Testis (tissue), 3 donors: ENCODE measurements around the gene SPACA9. TPM values are rescaled to one million over a fixed set of nuclear protein-coding genes. Genes with fewer than 3 reads are reported as not detected.

ENCODE experiments used
- DNase-seq: peaks from one replicate; pipeline ENCODE4 v3.0.0-alpha.2; 2019
- H3K27ac ChIP-seq, 2 donors: fragments of 200-600 bp; sonication (generic); one replicate each; pipeline ENCODE4 v1.5.1; 2019
- H3K27me3 ChIP-seq: fragments of 200-600 bp; sonication (generic); one replicate; pipeline ENCODE4 v1.5.1; 2019
- H3K36me3 ChIP-seq: fragments of 200-600 bp; sonication (generic); one replicate; pipeline ENCODE4 v1.5.1; 2017; ENCODE audit warnings: low read depth; ENCODE audit errors: missing control alignments
- H3K4me1 ChIP-seq: fragments of 200-600 bp; sonication (generic); one replicate; pipeline ENCODE4 v1.5.1; 2019
- H3K4me3 ChIP-seq, 2 donors: fragments of 200-600 bp; sonication (generic); one replicate each; pipeline ENCODE4 v1.5.1; 2017 to 2019
- H3K9me3 ChIP-seq: fragments of 200-600 bp; sonication (generic); one replicate; pipeline ENCODE4 v1.5.1; 2017
- POLR2A ChIP-seq: fragments of 450-650 bp; IDR thresholded peaks from one replicate; pipeline ENCODE4 v1.6.1; 2017; ENCODE audit warnings: antibody characterized with exemption, mild to moderate bottlenecking, moderate library complexity
- WGBS, 2 donors: methylation state at CpG; one replicate each; pipeline ENCODE4 v1.1.5; 2018; 5-methylcytosine and 5-hydroxymethylcytosine counted together
- intact Hi-C: fragments of 100-400 bp; cut with DNase I; formaldehyde crosslinking; loops from one replicate; pipeline ENCODE4 v1.15.1; 2023; ENCODE audit warnings: low total_unique reads
- polyA plus RNA-seq: library from polyadenylated mRNA; stranded (reverse); fragments of 350-450 nt; fragmentation: Illumina TruSeq; extraction: RNeasy Lipid Tissue Mini Kit (QIAGEN cat#74804); gene quantifications from one replicate; pipeline ENCODE4 v1.2.3, GENCODE V29; 2014; ENCODE audit warnings: low read depth, low replicate concordance; ENCODE audit not compliant: insufficient read depth
- total RNA-seq, 2 donors: library from RNA; depleted of rRNA; stranded (reverse); fragments of >200 nt; gene quantifications; one replicate each; pipeline ENCODE4 v1.2.3, GENCODE V29; 2016
- TF ChIP-seq, protein P1 (sequence below), 3 experiments: fragments of 450-650 bp in 2 of 3; fragments of 200-600 bp in 1 of 3; sonication (generic) in 1 of 3; IDR thresholded peaks; one replicate each; pipeline ENCODE4 v1.5.1; 2016 to 2019; ENCODE audit warnings: antibody characterized with exemption in 3 of 3, mild to moderate bottlenecking in 2 of 3, moderate library complexity in 1 of 3

Gene SPACA9
- total and polyA plus RNA-seq, 3 donors from 2014 or later: 61.2 to 179 (median 115) TPM

DNA sequence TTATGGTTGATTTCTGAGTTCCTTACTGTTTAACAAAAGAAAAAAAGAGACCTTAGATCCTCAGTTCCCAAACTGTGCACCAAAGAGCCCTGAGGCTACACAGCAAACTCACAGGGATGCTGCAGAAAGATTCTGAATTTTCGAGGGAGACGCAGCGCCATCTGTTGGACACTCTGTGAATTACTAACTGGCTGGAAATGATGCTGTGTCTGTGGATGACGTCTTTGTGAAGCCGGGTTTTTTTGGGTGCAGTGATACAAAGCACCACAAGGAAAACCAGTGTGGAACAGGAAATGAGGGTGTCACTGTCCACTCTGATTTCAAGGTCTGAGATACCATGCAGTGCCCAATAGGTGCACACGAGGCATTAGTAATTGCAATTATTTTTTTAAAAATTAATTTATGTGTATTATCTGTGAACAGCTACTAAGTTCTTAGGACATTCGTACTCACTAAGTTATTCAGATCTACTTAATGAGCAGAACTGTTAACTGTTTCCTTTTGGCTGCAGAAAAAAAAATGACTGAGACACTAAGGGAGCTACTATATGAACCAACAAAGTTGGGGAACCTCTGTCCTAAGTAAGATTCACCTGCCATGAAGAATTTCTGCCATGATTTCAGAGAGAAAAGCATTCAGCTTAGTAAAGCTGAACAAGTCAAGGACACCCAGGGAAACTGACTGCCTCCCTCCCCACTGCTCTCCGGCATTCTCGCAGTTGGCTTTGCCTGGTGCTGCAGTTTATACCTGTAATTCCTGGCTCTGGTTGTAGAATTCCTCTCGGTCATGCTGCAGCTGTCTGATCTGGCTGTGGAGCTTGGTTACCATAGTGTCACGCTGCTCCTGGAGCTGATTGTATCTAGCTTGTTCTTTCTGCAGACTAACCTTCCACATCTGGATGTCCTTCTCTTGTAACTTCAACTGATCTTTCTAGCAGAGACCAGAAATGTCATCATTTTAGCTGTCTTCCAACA lies 23.4 kb downstream of the SPACA9 start:
- 34 to 37% methylated on average over 11 of the region's 11 CpGs for WGBS, 2 donors
- intact Hi-C loops: no loop called here
- Histone ChIP-seq H3K36me3 (no peaks in the 10 kb centered on the region), H3K27me3 (no peaks in the 10 kb centered on the region), H3K27ac (no peak overlapping the region), H3K4me3 (no peak overlapping the region), H3K4me1 (peaks cover 17% of the 10 kb centered on the region), H3K9me3 (no peaks in the 10 kb centered on the region)
- TF ChIP-seq POLR2A: no peak
- TF ChIP-seq, protein P1, sequence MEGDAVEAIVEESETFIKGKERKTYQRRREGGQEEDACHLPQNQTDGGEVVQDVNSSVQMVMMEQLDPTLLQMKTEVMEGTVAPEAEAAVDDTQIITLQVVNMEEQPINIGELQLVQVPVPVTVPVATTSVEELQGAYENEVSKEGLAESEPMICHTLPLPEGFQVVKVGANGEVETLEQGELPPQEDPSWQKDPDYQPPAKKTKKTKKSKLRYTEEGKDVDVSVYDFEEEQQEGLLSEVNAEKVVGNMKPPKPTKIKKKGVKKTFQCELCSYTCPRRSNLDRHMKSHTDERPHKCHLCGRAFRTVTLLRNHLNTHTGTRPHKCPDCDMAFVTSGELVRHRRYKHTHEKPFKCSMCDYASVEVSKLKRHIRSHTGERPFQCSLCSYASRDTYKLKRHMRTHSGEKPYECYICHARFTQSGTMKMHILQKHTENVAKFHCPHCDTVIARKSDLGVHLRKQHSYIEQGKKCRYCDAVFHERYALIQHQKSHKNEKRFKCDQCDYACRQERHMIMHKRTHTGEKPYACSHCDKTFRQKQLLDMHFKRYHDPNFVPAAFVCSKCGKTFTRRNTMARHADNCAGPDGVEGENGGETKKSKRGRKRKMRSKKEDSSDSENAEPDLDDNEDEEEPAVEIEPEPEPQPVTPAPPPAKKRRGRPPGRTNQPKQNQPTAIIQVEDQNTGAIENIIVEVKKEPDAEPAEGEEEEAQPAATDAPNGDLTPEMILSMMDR (IDR thresholded peaks at IDR 0.05): peak; percentile 93 to 97 (median 94)
- peak; percentile 83 for DNase-seq

DNA sequence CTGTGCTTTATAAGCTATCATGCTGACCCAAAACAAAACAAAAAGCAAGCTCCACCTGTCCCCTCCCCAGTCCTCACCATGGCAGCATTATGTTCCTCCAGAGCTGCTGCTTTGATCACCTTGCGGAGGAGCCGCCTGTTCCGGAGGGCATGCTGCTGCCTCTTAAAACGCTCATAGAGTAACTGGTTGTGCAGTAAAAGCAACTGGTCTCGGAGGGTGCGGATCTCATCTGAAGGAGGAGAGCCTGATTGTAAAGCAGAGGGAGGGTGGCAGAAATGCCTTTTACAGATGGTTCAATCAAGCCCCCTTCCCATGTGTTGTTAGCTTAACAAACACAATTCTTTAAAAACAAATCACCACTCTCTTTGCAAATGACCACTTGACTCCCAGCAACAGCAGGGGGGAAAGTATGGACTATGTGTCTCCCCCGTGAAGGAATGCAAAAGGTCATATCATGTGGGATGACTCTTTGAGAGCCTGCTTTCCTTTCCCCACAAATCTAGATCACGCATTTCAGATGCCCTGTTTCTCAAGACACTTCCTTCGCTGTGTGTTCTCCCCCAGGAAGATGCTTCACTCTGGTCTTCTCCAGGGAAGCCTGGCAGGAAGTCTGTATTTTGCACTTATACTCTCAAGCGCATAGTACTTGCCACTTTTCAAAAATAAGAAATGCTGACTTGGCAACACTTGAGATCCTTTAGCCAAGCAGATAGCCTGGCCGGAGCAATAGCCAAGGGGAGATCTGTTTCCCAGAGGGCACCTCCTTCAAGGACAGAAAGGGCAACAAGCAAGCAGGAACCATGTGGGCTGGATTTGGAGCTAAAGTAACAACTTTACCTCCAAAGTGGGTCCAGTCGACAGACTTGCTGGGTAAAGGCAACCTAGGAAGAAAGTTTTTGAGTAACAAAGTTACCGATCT lies 25.1 kb downstream of the SPACA9 start:
- DNase-seq: peak; percentile 71
- Histone ChIP-seq H3K27ac (peak overlapping the region in 1 of 2 donors; percentile 42), H3K4me1 (peaks cover 13% of the 10 kb centered on the region), H3K36me3 (no peaks in the 10 kb centered on the region), H3K9me3 (no peaks in the 10 kb centered on the region), H3K4me3 (no peak overlapping the region), H3K27me3 (no peaks in the 10 kb centered on the region)
- TF ChIP-seq, protein P1 (IDR thresholded peaks at IDR 0.05): no peak
- TF ChIP-seq POLR2A: no peak
- WGBS, 2 donors: 61 to 64% methylated on average over 13 of the region's 13 CpGs
- intact Hi-C loops: no loop called here

DNA sequence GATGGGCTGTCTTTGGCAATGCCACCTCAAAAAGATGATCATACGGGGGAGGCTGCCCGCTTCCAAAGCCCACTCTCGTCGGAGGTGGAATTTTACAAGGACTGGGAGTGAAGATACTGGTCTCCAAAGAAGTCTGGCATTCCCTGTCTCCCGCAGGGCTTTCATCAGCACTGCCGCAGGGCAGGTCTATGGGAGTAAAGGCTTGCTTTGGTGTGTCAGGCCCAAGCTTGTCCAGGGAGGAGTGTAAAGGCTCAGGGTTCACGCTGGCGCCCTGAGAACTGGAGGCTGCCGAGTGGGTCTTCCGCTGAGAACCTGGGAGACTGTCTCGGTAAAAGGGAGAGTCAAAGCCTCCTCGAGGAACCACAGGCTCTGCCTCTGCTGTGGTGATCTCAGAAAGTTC lies 27.0 kb downstream of the SPACA9 start:
- H3K4me1 ChIP-seq: peaks cover 13% of the 10 kb centered on the region
- H3K27ac ChIP-seq: peak overlapping the region in 1 of 2 donors; percentile 12
- WGBS, 2 donors: 83 to 87% methylated on average over 8 to 12 of the region's 12 CpGs
- intact Hi-C loops: no loop called here
- TF ChIP-seq POLR2A: no peak
- TF ChIP-seq, protein P1 (IDR thresholded peaks at IDR 0.05): no peak
- no peak for DNase-seq
- no peak overlapping the region for H3K4me3 ChIP-seq
- H3K27me3 ChIP-seq: no peaks in the 10 kb centered on the region
- no peaks in the 10 kb centered on the region for H3K36me3 ChIP-seq
- H3K9me3 ChIP-seq: no peaks in the 10 kb centered on the region

DNA sequence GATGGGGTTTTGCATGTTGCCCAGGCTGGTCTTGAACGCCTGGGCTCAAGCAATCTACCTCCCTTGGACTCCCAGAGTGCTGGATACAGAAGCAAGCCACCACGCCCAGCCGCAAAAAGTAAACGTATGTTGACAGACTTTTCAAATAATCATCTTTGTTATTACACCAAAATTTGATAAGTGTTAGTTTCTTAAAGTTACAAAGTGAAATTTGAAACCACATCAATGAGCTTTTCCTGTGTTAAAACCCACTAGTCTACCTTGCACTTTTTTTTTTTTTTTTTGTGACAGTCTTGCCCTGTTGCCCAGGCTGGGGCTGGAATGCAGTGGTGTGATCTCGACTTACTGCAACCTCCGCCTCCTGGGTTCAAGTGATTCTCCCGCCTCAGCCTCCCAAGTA lies 29.9 kb downstream of the SPACA9 start:
- no peak overlapping the region for H3K27ac ChIP-seq
- no peak for DNase-seq
- intact Hi-C loops: no loop called here
- 88 to 95% methylated on average over 7 of the region's 7 CpGs for WGBS, 2 donors
- no peaks in the 10 kb centered on the region for H3K4me1 ChIP-seq
- H3K4me3 ChIP-seq: no peak overlapping the region
- no peaks in the 10 kb centered on the region for H3K9me3 ChIP-seq
- no peaks in the 10 kb centered on the region for H3K27me3 ChIP-seq
- TF ChIP-seq, protein P1 (IDR thresholded peaks at IDR 0.05): no peak
- TF ChIP-seq POLR2A: no peak
- H3K36me3 ChIP-seq: no peaks in the 10 kb centered on the region
